ENCODE results near the gene CAPN2. TPM values are rescaled to one million over a fixed set of nuclear protein-coding genes. Genes with fewer than 3 reads are reported as not detected.
A peak's percentile ranks its signal among the peaks of the same experiment; 100 is the strongest.

Gene CAPN2
- total RNA-seq, 4 donors from 2014 or later = 134 to 155 (median 148) TPM

GRCh38 chr1:223759273-223759672 is 46.9 kb downstream of the CAPN2 start:
- H3K9me3 ChIP-seq = no peaks in the 10 kb centered on the region
- peaks cover 46 to 59% of the 10 kb centered on the region in 2 donors for H3K36me3 ChIP-seq
- 89 to 90% methylated on average over 13 of the region's 13 CpGs for WGBS, 2 donors
- intact Hi-C loops (cut with DNase I) = loop anchor here (10.0 kb wide), 1 partner anchor 64 kb away; no protein-coding TSS in a partner anchor
- no peak for DNase-seq
- no peak overlapping the region for H3K4me3 ChIP-seq (replicated peaks in 1 of 3)
- H3K4me1 ChIP-seq = peaks cover 10 to 11% of the 10 kb centered on the region in 2 donors
- TF ChIP-seq POLR2A (IDR thresholded peaks at IDR 0.05) (no peak), CTCF (IDR thresholded peaks at IDR 0.05) (no peak)
- no peak overlapping the region for H3K27ac ChIP-seq
- H3K27me3 ChIP-seq = no peaks in the 10 kb centered on the region

GRCh38 chr1:223760833-223761232 is 48.5 kb downstream of the CAPN2 start:
- H3K27me3 ChIP-seq = no peaks in the 10 kb centered on the region
- no peak overlapping the region for H3K4me3 ChIP-seq (replicated peaks in 1 of 3)
- H3K9me3 ChIP-seq = no peaks in the 10 kb centered on the region
- H3K36me3 ChIP-seq = peaks cover 42 to 56% of the 10 kb centered on the region in 2 donors
- intact Hi-C loops (cut with DNase I) = no loop called here
- peak; percentile 44 to 53 for DNase-seq
- 56 to 70% methylated on average over 6 of the region's 6 CpGs for WGBS, 2 donors
- TF ChIP-seq CTCF (IDR thresholded peaks at IDR 0.05) (no peak), POLR2A (IDR thresholded peaks at IDR 0.05) (no peak)
- peak overlapping the region in 1 of 3 donors; percentile 71 for H3K27ac ChIP-seq
- H3K4me1 ChIP-seq = peaks cover 10 to 11% of the 10 kb centered on the region in 2 donors

- intact Hi-C loops (cut with DNase I) = no loop called here
- WGBS, 2 donors = 71 to 84% methylated on average over 7 of the region's 7 CpGs
- TF ChIP-seq CTCF (IDR thresholded peaks at IDR 0.05) = no peak
- TF ChIP-seq POLR2A (IDR thresholded peaks at IDR 0.05) = no peak
- Histone ChIP-seq H3K4me1 (peaks cover 10 to 11% of the 10 kb centered on the region in 2 donors), H3K4me3 (replicated peaks in 1 of 3) (no peak overlapping the region), H3K27me3 (no peaks in the 10 kb centered on the region), H3K36me3 (peaks cover 37 to 50% of the 10 kb centered on the region in 2 donors), H3K9me3 (no peaks in the 10 kb centered on the region), H3K27ac (peak overlapping the region in 1 of 3 donors; percentile 71)
- DNase-seq = no peak
Observed at GRCh38 chr1:223761411-223761810, 49.1 kb downstream of the CAPN2 start.

- TF ChIP-seq POLR2A (IDR thresholded peaks at IDR 0.05) (no peak), CTCF (IDR thresholded peaks at IDR 0.05) (no peak)
- Histone ChIP-seq H3K27ac (no peak overlapping the region), H3K4me1 (peaks cover 10 to 11% of the 10 kb centered on the region in 2 donors), H3K4me3 (replicated peaks in 1 of 3) (no peak overlapping the region), H3K27me3 (no peaks in the 10 kb centered on the region), H3K9me3 (no peaks in the 10 kb centered on the region), H3K36me3 (peaks cover 27 to 34% of the 10 kb centered on the region in 2 donors)
- intact Hi-C loops (cut with DNase I) = no loop called here
- no peak for DNase-seq
- WGBS, 2 donors = 95 to 98% methylated on average over 5 of the region's 5 CpGs
Observed at GRCh38 chr1:223763251-223763650, 50.9 kb downstream of the CAPN2 start.

GRCh38 chr1:223763881-223764280 is 51.5 kb downstream of the CAPN2 start:
- no peak for TF ChIP-seq POLR2A (IDR thresholded peaks at IDR 0.05)
- no peak for TF ChIP-seq CTCF (IDR thresholded peaks at IDR 0.05)

More at GRCh38 chr1:223763881-223764280, 51.5 kb downstream of the CAPN2 start:
- no peak for DNase-seq
- Histone ChIP-seq H3K4me1 (peaks cover 10 to 11% of the 10 kb centered on the region in 2 donors), H3K27me3 (no peaks in the 10 kb centered on the region), H3K9me3 (no peaks in the 10 kb centered on the region), H3K36me3 (peaks cover 24 to 31% of the 10 kb centered on the region in 2 donors), H3K4me3 (replicated peaks in 1 of 3) (no peak overlapping the region), H3K27ac (no peak overlapping the region)
- WGBS, 2 donors = 95% methylated on average over 5 of the region's 5 CpGs
- intact Hi-C loops (cut with DNase I) = no loop called here
